NCI-H510A (cell line): Measurements from ENCODE around the gene RPL28.

Experiments used
- DNase-seq: peaks from one replicate; lab custom pipeline; 2025; lab: John Stamatoyannopoulos, UW

The RPL28 gene

DNA sequence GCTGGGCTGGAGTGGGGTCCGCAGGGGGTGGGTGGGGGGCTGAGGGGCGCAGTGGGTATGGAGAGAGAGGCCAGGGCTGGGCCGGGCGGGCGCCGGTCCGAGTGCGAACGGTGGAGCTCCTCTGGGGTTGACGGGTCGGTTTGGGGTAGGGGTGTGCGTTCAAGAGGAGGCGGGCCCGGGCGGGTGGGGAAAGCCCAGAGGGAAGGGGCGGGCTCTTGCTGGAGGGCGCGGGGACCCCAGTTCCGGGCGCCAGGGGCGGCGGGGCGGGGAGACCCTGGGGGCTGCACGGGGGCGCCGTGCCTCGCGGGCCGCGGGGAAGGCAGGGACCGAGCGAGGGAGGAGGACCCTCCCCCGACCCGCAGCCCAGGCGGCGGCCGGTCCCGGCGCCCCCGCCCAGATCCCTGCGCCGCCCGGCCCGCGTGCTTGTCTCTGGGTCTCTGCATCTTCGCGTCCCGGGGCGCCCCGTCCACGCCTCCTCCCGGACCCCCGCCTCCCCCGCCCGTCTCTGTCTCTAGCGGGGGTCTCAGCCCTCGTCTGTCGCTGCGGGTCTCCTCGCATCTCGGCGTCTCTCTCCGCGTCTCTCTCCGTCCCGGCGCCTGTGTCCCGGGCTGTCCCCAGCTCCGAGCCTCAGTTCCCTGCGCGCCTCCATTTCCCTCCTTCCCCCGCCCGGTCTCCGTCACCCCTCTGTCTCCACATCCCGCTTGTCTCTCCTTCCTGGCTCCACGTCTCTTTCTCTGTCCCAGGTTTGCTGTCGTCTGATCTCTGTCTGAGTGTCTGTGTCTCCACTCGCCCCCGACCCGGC is 65.6 kb downstream of the RPL28 start:
- no peak for DNase-seq

DNA sequence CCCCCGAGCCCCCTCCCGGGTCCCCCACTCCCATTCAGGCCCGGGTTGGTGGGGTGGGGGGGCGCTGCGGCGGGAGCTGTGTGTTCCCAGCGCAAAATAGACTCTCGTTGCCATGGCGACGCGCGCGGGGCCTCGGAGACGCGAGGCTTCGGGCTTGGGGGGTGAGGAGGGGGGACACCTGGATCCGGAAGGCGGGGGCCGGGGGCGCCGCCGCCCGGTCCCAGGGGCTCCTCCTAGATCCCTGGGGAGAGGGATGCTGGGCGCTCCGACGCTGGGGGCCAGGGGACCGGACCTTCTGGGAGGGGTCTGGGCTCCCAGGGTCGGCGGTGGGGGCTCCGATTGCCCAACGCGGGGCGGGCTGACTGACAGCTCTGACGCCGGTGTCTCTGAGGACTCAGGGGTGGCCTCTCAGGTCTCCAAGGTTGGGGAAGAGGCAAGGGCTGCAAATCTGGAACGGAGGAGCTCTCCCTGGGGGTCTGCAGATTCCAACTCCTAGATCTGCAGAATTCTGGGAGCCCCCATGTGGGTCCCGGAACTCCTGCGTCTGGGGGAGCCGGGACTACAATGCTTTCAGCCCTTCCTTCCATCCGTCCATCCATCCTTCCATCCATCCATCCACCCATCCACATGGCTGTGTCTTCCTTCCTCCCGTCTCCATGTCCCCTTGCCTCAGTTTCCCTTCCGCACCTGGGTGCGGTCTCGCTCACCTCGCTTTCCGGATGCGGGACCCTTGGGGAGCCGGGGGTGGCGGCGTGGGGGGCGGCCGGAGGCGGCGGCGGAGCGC is 66.4 kb downstream of the RPL28 start:
- no peak for DNase-seq
